ENCODE data around the gene C17orf78. TPM values are rescaled to one million over a fixed set of nuclear protein-coding genes. Genes with fewer than 3 reads are reported as not detected.

Gene C17orf78
- total and polyA plus RNA-seq, 2 of the 13 experiments (the other 11 are each of a cell fraction or from before 2014, with no cell fraction given), result not detected

DNA sequence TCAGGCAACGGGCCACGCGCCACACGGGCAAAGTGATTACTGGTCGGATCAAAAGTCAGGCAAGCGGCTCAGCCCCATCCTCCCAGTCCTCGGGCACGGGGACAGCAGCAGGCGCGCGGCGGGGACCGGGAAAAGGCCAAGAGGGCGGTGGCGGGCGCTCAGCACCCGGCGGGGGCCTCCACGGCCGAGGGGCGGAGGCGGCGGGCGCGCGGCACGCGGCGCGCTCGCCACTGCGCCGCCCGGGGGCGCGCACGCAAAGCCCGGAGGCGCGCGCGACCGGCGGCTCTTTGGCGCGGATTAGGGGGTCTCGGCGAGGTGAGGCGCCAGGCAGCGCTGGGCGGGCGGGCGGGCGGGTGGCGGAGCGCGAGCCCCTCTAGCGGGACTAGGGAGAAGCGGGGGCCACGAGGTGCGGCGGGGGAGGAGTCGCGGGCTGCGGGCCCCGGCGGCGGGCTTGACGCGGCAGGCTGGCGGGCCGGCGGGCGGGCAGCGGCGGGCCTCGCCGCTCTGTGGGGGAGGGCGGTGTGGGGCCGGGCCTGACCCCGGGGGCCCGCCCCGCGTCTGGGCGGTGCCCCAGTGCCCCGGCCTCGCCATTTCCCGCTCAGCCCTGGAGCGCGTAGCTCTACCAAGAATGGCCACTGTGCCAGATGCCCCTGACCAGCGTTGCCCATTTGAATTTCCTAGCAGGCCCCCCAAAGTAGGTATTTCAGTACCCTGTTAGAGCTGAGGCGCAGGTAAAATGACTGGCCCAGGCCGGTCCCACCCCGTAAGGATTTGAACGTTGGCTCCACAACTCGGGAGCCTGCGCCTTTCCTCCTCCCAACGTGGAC is 31.1 kb downstream of the C17orf78 start, which contains the start of the genes ACACA and TADA2A (continued):
- 0 out of 2 replicates have a peak, but pooled peaks have one; percentile 53 for TF ChIP-seq POGK (CRISPR knock-in tag; conservative IDR thresholded peaks at IDR 0.05)
- 0 out of 2 replicates have a peak, but pooled peaks have one; percentile 40 for TF ChIP-seq PRDM4 (CRISPR knock-in tag; IDR thresholded peaks at IDR 0.05; ENCODE audit: borderline replicate concordance)
- no peak for TF ChIP-seq RAD51 (IDR thresholded peaks at IDR 0.05; ENCODE audit: borderline replicate concordance)
- TF ChIP-seq ZNF460 (CRISPR knock-in tag; IDR thresholded peaks at IDR 0.05; ENCODE audit: borderline replicate concordance), result no peak
- no peak for TF ChIP-seq HCFC1 (IDR thresholded peaks at IDR 0.05; ENCODE audit: low read depth, low read length)
- 0 out of 2 replicates have a peak, but pooled peaks have one; percentile 59 for TF ChIP-seq ELF3 (CRISPR knock-in tag; IDR thresholded peaks at IDR 0.05)
- TF ChIP-seq, protein P1, sequence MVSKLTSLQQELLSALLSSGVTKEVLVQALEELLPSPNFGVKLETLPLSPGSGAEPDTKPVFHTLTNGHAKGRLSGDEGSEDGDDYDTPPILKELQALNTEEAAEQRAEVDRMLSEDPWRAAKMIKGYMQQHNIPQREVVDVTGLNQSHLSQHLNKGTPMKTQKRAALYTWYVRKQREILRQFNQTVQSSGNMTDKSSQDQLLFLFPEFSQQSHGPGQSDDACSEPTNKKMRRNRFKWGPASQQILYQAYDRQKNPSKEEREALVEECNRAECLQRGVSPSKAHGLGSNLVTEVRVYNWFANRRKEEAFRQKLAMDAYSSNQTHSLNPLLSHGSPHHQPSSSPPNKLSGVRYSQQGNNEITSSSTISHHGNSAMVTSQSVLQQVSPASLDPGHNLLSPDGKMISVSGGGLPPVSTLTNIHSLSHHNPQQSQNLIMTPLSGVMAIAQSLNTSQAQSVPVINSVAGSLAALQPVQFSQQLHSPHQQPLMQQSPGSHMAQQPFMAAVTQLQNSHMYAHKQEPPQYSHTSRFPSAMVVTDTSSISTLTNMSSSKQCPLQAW (CRISPR knock-in tag; IDR thresholded peaks at IDR 0.05), result peak; percentile 73
- peak; percentile 62 for TF ChIP-seq HDAC1 (CRISPR knock-in tag; IDR thresholded peaks at IDR 0.05)
- TF ChIP-seq PATZ1 (CRISPR knock-in tag; IDR thresholded peaks at IDR 0.05), result peak; percentile 83
- TF ChIP-seq HOXD1 (CRISPR knock-in tag; IDR thresholded peaks at IDR 0.05), result peak; percentile 44
- peak; percentile 5; the same call in 1 of the 2 replicates for TF ChIP-seq ZNF777 (CRISPR knock-in tag; IDR thresholded peaks at IDR 0.05)
- no peak for TF ChIP-seq ZNF562 (CRISPR knock-in tag; IDR thresholded peaks at IDR 0.05; ENCODE audit: borderline replicate concordance)
- TF ChIP-seq CREM (IDR thresholded peaks at IDR 0.05), result no peak
- TF ChIP-seq CREM (CRISPR knock-in tag; IDR thresholded peaks at IDR 0.05), result no peak
- TF ChIP-seq THYN1 (CRISPR knock-in tag; IDR thresholded peaks at IDR 0.05; ENCODE audit: borderline replicate concordance, low read depth), result no peak
- TF ChIP-seq CCAR2 (optimal IDR thresholded peaks at IDR 0.05; ENCODE audit: low read depth, low read length), result no peak
- 0 out of 2 replicates have a peak, but pooled peaks have one; percentile 27 for TF ChIP-seq RFX5 (IDR thresholded peaks at IDR 0.05; ENCODE audit: low read depth, low read length)
- no peak for TF ChIP-seq GTF3A (CRISPR knock-in tag; conservative IDR thresholded peaks at IDR 0.05)
- TF ChIP-seq ZNF770 (CRISPR knock-in tag; IDR thresholded peaks at IDR 0.05), result no peak
